Endodermal cell (in vitro differentiated cells): ENCODE data around the gene AHRR. TPM values are rescaled to one million over a fixed set of nuclear protein-coding genes. Genes with fewer than 3 reads are reported as not detected.

Experiments used
- DNase-seq: peaks from one replicate; pipeline ENCODE4 v3.0.0-alpha.2; 2017
- H3K27ac ChIP-seq: 2 replicates; pipeline ENCODE4 v1.5.1; 2013; ENCODE audit warnings: mild to moderate bottlenecking, low read depth, low read length, moderate library complexity
- H3K27me3 ChIP-seq: 2 replicates; pipeline ENCODE4 v1.6.1; 2013; ENCODE audit warnings: mild to moderate bottlenecking, low read length, moderate library complexity; ENCODE audit not compliant: insufficient read depth, control insufficient read depth, poor library complexity, severe bottlenecking
- H3K36me3 ChIP-seq: 2 replicates; pipeline ENCODE4 v1.7.0; 2013; ENCODE audit warnings: mild to moderate bottlenecking, low read length, moderate library complexity; ENCODE audit not compliant: control insufficient read depth, insufficient read depth
- H3K4me1 ChIP-seq: one replicate; pipeline ENCODE4 v1.7.0; 2013; ENCODE audit warnings: low read length; ENCODE audit not compliant: control insufficient read depth, insufficient read depth
- H3K4me3 ChIP-seq: 2 replicates; pipeline ENCODE4 v1.5.1; 2013; ENCODE audit warnings: mild to moderate bottlenecking, low read length, moderate library complexity
- H3K9ac ChIP-seq: 2 replicates; pipeline ENCODE4 v1.6.1; 2013; ENCODE audit warnings: mild to moderate bottlenecking, low read length, moderate library complexity; ENCODE audit not compliant: poor library complexity, severe bottlenecking; ENCODE audit errors: extremely low read depth
- H3K9me3 ChIP-seq: 2 replicates; pipeline ENCODE4 v1.6.1; 2013; ENCODE audit warnings: mild to moderate bottlenecking, low read length, moderate library complexity; ENCODE audit not compliant: control insufficient read depth
- H3K27ac Mint-ChIP-seq: 2 replicates; pipeline ENCODE4 v1.8.0; 2020; ENCODE audit warnings: mixed read lengths
- H3K27me3 Mint-ChIP-seq: 2 replicates; pipeline ENCODE4 v1.8.0; 2021; ENCODE audit warnings: mild to moderate bottlenecking, mixed read lengths; ENCODE audit not compliant: insufficient read depth
- H3K36me3 Mint-ChIP-seq: 2 replicates; pipeline ENCODE4 v1.8.0; 2020; ENCODE audit warnings: low read depth, mixed read lengths
- H3K4me1 Mint-ChIP-seq: 2 replicates; pipeline ENCODE4 v1.8.0; 2020; ENCODE audit warnings: mixed read lengths
- H3K4me3 Mint-ChIP-seq: 2 replicates; pipeline ENCODE4 v1.8.0; 2020; ENCODE audit warnings: mild to moderate bottlenecking, moderate library complexity, mixed read lengths
- H3K9me3 Mint-ChIP-seq: 2 replicates; pipeline ENCODE4 v1.8.0; 2020; ENCODE audit warnings: mild to moderate bottlenecking, mixed read lengths
- CTCF ChIP-seq: fragments of 200-600 bp; sonication (generic); conservative IDR thresholded peaks from 2 replicates; pipeline ENCODE4 v1.5.0; 2021; ENCODE audit warnings: antibody characterized with exemption, mild to moderate bottlenecking
- WGBS, 2 experiments: methylation state at CpG; one replicate each; pipeline versions ENCODE4 v1.1.5 to v1.1.7; 2013; ENCODE audit warnings: missing lambda C conversion rate in 2 of 2, mixed read lengths in 1 of 2; ENCODE audit not compliant: insufficient coverage in 1 of 2, insufficient read length in 1 of 2; 5-methylcytosine and 5-hydroxymethylcytosine counted together
- total RNA-seq, 2 donors: library from RNA; stranded (reverse); fragmentation: NEBNext Ultra II Directional in 1 of 2; extraction: Animal tissue kit (Norgen Biotek cat#: 25700) in 1 of 2; gene quantifications; 2 replicates in 1 of 2; 3 replicates in 1 of 2; pipeline ENCODE4 v1.2.1, GENCODE V29; 2021

The AHRR gene
- total RNA-seq, 2 donors from 2014 or later, result 1.4 to 2.0 TPM

- Histone ChIP-seq H3K36me3 (no peaks in the 10 kb centered on the region), H3K4me3 (no peak overlapping the region), H3K27me3 (peaks cover 5% of the 10 kb centered on the region), H3K9me3 (no peaks in the 10 kb centered on the region), H3K27ac (no peak overlapping the region), H3K9ac (no peak overlapping the region), H3K4me1 (no peaks in the 10 kb centered on the region)
- Mint-ChIP-seq H3K27ac (no peak overlapping the region), H3K36me3 (no peaks in the 10 kb centered on the region), H3K27me3 (peaks cover 29% of the 10 kb centered on the region), H3K9me3 (no peaks in the 10 kb centered on the region), H3K4me3 (no peak overlapping the region), H3K4me1 (no peaks in the 10 kb centered on the region)
- WGBS, 2 experiments, result 91 to 98% methylated on average over 9 to 18 of the region's 18 CpGs
- no peak for TF ChIP-seq CTCF
- DNase-seq, result no peak
These were observed 83.9 kb downstream of the AHRR start for GRCh38 chr5:405421-405820.

- H3K9ac ChIP-seq, result no peak overlapping the region
- no peaks in the 10 kb centered on the region for H3K36me3 ChIP-seq
- H3K4me3 Mint-ChIP-seq, result no peak overlapping the region
- no peaks in the 10 kb centered on the region for H3K36me3 Mint-ChIP-seq
- WGBS, 2 experiments, result 87 to 88% methylated on average over 7 to 9 of the region's 9 CpGs
- H3K9me3 Mint-ChIP-seq, result no peaks in the 10 kb centered on the region
- no peak overlapping the region for H3K4me3 ChIP-seq
- TF ChIP-seq CTCF, result no peak
- H3K9me3 ChIP-seq, result no peaks in the 10 kb centered on the region
- no peak for DNase-seq
- no peaks in the 10 kb centered on the region for H3K4me1 ChIP-seq
- H3K27ac Mint-ChIP-seq, result no peak overlapping the region
- peaks cover 29% of the 10 kb centered on the region for H3K27me3 Mint-ChIP-seq
- no peaks in the 10 kb centered on the region for H3K4me1 Mint-ChIP-seq
- no peaks in the 10 kb centered on the region for H3K27me3 ChIP-seq
- no peak overlapping the region for H3K27ac ChIP-seq
These were observed 84.5 kb downstream of the AHRR start for GRCh38 chr5:406041-406440.

GRCh38 chr5:407051-407450 is 85.5 kb downstream of the AHRR start:
- H3K9me3 Mint-ChIP-seq, result no peaks in the 10 kb centered on the region
- Histone ChIP-seq H3K27ac (no peak overlapping the region), H3K9me3 (no peaks in the 10 kb centered on the region), H3K4me1 (no peaks in the 10 kb centered on the region), H3K36me3 (no peaks in the 10 kb centered on the region), H3K9ac (no peak overlapping the region), H3K4me3 (no peak overlapping the region), H3K27me3 (no peaks in the 10 kb centered on the region)
- H3K36me3 Mint-ChIP-seq, result no peaks in the 10 kb centered on the region
- no peak for DNase-seq
- H3K4me1 Mint-ChIP-seq, result no peaks in the 10 kb centered on the region
- peaks cover 21% of the 10 kb centered on the region for H3K27me3 Mint-ChIP-seq
- WGBS, 2 experiments, result 97 to 98% methylated on average over 5 to 6 of the region's 6 CpGs
- no peak overlapping the region for H3K27ac Mint-ChIP-seq
- no peak overlapping the region for H3K4me3 Mint-ChIP-seq
- TF ChIP-seq CTCF, result no peak
